GM12891 (cell line): Measurements from ENCODE around the gene CKMT2.

Experiments used
- PAX5 ChIP-seq: IDR thresholded peaks from 2 replicates; pipeline ENCODE4 v1.6.1; 2011; ENCODE audit warnings: low read length, moderate library complexity, mild to moderate bottlenecking; ENCODE audit not compliant: insufficient read depth, severe bottlenecking
- POLR2A ChIP-seq: IDR thresholded peaks from 2 replicates; pipeline ENCODE4 v1.6.1; 2011; ENCODE audit warnings: low read depth, low read length, control low read depth
- POLR2AphosphoS5 ChIP-seq: IDR thresholded peaks from 2 replicates; pipeline ENCODE4 v1.6.1; 2011; ENCODE audit warnings: low read depth, low read length, control low read depth
- POU2F2 ChIP-seq: IDR thresholded peaks from 2 replicates; pipeline ENCODE4 v1.6.1; 2011; ENCODE audit warnings: low read depth, mild to moderate bottlenecking, control low read depth, low read length, moderate library complexity
- SPI1 ChIP-seq: IDR thresholded peaks from 2 replicates; pipeline ENCODE4 v1.6.1; 2011; ENCODE audit warnings: low read depth, low read length, control low read depth
- TAF1 ChIP-seq: IDR thresholded peaks from 2 replicates; pipeline ENCODE4 v1.6.1; 2011; ENCODE audit warnings: low read depth, low read length, control low read depth

- TF ChIP-seq POLR2A (no peak), TAF1 (no peak), POLR2AphosphoS5 (no peak), SPI1 (no peak), PAX5 (no peak), POU2F2 (no peak)
Measured at GRCh38 chr5:81297531-81297930, 64.4 kb downstream of the CKMT2 start.
